Measurements from ENCODE around the gene NAA25.

GRCh38 chr12:112097641-112098040, 10.9 kb downstream of the NAA25 start:
- TF ChIP-seq CTCF (IDR thresholded peaks at IDR 0.05; ENCODE audit: low read depth, low read length, missing input control) (no peak), TAF1 (conservative IDR thresholded peaks at IDR 0.05) (no peak), GABPA (IDR thresholded peaks at IDR 0.05 in 1 of 2, conservative IDR thresholded peaks at IDR 0.05 in 1 of 2) (no peak)

Measured in liver (tissue), 3 donors.